Brain microvascular endothelial cell (primary cell): ENCODE results near the gene JAK3.

Source experiments
- DNase-seq: peaks from one replicate; pipeline ENCODE4 v3.0.0-alpha.2; 2020
- H3K27ac ChIP-seq: fragments of 250-450 bp; sonication (Bioruptor Pico); 2 replicates; pipeline ENCODE4 v1.5.1; 2020; ENCODE audit warnings: mild to moderate bottlenecking, moderate library complexity
- H3K27me3 ChIP-seq: fragments of 250-450 bp; sonication (Bioruptor Pico); replicated peaks from 2 replicates; pipeline ENCODE4 v1.5.1; 2020; ENCODE audit warnings: mild to moderate bottlenecking
- H3K36me3 ChIP-seq: fragments of 250-450 bp; sonication (Bioruptor Pico); replicated peaks from 2 replicates; pipeline ENCODE4 v1.5.1; 2020; ENCODE audit warnings: mild to moderate bottlenecking
- H3K4me3 ChIP-seq: 2 replicates; pipeline ENCODE4 v1.5.1; 2011; ENCODE audit warnings: low read depth, mild to moderate bottlenecking, control low read depth, low read length, moderate library complexity
- in situ Hi-C: cut with HindIII; loops from 2 replicates; pipeline ENCODE4 v1.10.0; 2017; ENCODE audit warnings: low sequenced_read_pairs, low pct_ligation_motif_present
- TF ChIP-seq, protein P1 (sequence below): IDR thresholded peaks from 2 replicates; pipeline ENCODE4 v1.5.1; 2011; ENCODE audit warnings: low read depth, mild to moderate bottlenecking, moderate library complexity, low read length, control low read depth, inconsistent platforms; ENCODE audit errors: missing control alignments

JAK3 gene

DNA sequence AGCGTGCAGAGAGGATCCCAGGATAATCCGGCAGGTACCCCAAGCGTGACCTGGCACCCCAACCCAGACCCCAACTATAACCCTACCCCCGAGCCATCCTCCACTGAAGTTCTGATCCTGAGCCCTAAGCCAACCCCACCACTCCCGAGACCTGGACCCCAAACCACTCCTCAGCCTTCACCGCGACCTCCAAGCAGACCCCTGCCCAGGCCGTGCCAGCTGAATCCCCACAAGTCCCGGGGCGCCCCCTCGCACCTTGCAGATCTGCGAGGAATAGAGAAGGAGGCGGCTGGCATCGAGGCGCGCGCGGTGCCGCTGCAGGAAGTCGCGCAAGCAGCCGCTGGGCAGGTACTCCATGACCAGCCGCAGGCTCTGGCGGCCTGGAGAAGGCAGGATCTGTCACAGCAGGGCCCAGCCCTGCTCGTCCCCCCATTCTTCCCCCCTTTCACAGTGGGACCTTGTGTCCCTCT is 16.3 kb downstream of the JAK3 start:
- in situ Hi-C loops, result no loop called here
- no peak for DNase-seq
- Histone ChIP-seq H3K27ac (no peak overlapping the region), H3K36me3 (no peaks in the 10 kb centered on the region), H3K27me3 (no peaks in the 10 kb centered on the region), H3K4me3 (peak overlapping the region; percentile 36)
- TF ChIP-seq, protein P1, sequence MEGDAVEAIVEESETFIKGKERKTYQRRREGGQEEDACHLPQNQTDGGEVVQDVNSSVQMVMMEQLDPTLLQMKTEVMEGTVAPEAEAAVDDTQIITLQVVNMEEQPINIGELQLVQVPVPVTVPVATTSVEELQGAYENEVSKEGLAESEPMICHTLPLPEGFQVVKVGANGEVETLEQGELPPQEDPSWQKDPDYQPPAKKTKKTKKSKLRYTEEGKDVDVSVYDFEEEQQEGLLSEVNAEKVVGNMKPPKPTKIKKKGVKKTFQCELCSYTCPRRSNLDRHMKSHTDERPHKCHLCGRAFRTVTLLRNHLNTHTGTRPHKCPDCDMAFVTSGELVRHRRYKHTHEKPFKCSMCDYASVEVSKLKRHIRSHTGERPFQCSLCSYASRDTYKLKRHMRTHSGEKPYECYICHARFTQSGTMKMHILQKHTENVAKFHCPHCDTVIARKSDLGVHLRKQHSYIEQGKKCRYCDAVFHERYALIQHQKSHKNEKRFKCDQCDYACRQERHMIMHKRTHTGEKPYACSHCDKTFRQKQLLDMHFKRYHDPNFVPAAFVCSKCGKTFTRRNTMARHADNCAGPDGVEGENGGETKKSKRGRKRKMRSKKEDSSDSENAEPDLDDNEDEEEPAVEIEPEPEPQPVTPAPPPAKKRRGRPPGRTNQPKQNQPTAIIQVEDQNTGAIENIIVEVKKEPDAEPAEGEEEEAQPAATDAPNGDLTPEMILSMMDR, result no peak

DNA sequence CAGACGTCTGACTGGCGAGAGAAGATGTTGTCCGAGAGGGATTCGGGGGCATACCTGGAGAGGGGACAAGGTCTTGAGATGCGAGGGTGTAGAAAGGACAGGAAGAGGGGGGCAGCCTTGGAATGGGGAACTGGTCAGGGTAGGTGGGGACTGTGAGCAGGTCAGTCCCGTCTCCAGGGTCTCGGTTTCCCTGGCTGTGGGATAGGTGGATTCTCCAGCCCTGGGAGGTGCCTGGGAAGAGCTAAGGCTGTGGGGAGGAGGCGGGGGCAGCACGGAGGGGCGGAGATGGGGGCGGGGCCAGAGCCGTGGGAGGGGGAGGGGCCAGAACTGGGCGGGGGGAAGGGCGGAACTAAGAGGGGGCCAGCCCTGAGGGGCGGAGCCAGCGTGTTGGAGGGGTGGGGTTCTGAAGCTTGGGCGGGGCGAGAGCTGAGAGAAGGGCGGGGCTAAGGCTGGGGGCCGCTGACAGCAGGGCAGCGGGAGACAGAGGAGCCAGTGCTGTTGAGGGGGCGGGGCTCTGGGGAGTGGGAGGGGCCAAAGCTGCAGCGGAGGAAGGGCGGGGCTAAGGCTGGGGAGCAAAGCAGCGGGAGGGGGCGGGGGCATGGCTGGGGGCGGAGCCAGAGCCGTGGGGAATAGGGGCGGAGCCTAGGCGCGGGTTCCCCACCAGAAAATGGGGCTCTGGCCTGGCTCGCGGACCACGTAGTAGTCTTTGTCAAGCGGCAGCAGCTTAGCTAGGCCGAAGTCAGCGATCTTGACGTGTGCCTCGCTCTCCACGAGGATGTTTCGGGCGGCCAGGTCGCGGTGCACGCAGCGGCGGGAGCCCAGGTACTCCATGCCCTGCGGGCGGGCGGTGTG is 17.0 kb downstream of the JAK3 start:
- in situ Hi-C loops, result no loop called here
- TF ChIP-seq, protein P1, result no peak
- Histone ChIP-seq H3K27ac (no peak overlapping the region), H3K27me3 (no peaks in the 10 kb centered on the region), H3K36me3 (no peaks in the 10 kb centered on the region), H3K4me3 (peak overlapping the region; percentile 36)
- DNase-seq, result peak; percentile 81

DNA sequence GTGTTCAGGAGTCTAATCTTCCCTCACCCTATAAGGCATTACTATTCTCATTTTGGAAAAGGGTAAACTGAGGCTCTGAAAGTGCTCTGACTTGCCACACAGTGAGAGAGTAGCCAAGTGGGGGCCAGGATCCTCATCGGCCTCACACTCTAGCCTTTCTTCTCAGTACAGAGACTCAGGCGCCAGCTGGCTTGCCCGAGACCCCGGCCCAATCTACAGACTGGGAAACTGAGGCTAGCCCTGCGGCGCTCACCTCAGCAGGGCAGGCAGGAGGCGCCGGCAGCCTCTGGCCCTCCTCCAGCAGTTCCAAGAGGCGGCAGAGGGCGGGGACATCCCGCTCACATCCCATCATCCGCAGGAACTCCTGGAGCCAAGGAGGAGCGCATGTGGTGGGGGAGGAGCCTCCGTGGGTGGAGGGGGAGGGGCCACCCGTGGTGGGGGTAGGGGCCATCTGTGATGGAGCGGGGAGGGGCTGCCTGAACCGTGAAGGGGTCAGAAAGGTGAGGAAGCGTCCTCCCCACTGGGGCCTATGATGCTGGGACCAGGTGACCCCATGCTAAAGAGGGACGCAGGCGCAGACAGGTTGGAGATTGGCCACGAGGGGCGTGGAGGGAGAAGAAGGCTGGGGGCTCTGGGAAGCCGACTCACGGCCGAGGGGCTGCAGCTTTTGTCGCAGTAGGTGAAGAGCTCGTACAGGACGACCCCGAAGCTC is 17.8 kb downstream of the JAK3 start:
- TF ChIP-seq, protein P1, result no peak
- Histone ChIP-seq H3K27ac (no peak overlapping the region), H3K4me3 (peak overlapping the region; percentile 35), H3K36me3 (no peaks in the 10 kb centered on the region), H3K27me3 (no peaks in the 10 kb centered on the region)
- in situ Hi-C loops, result no loop called here
- DNase-seq, result peak; percentile 14

DNA sequence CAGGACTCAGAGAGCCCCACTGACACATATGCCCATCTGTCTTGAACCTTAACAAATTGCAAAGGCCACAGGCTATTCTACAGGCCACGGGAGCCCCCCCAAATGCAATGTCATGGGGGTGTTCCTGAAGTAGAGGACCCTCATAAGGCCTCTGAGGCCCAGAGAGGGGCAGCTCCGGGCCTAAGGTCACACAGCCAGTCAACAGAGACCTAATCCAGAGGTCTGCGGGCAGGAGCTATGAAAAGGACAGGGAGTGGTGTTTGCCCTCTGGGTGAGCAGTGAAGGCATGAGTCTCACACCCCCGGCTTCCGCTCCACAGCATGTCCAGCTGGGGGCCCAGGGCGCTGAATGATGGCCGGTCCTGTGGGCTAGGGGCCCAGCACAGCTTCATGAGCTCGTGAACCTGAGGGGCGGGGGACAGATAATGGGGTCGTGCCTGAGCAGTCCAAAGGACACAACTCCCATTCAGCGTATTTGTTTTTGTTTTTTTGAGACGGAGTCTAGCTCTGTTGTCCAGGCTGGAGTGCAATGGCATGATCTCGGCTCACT is 21.2 kb downstream of the JAK3 start:
- no peak overlapping the region for H3K4me3 ChIP-seq
- TF ChIP-seq, protein P1, result no peak
- in situ Hi-C loops, result no loop called here
- peaks cover 1% of the 10 kb centered on the region for H3K27me3 ChIP-seq
- no peaks in the 10 kb centered on the region for H3K36me3 ChIP-seq
- H3K27ac ChIP-seq, result no peak overlapping the region
- DNase-seq, result no peak

DNA sequence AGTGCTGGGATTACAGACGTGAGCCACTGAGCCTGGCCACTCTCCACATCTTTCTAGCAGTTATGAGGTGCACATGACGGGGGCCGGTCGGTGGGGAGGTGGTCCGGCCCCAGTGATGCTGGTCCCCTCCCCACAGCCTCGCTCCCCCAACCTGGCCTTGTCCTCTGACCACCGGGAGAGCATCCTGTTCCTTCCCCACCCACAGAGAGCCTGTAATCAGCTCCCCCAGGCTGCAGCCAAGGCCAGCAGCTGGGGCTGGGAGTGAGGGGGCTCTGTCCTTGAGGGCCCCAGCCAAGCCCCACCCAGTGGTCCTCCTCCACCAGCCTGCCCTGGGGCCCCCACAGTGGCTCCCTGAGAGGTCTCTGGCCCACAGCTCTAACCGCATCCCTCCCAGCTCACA is 23.4 kb downstream of the JAK3 start:
- in situ Hi-C loops, result no loop called here
- Histone ChIP-seq H3K27ac (no peak overlapping the region), H3K36me3 (no peaks in the 10 kb centered on the region), H3K27me3 (peaks cover 1% of the 10 kb centered on the region), H3K4me3 (no peak overlapping the region)
- no peak for DNase-seq
- TF ChIP-seq, protein P1, result no peak
